ENCODE data around the gene KCNN1. TPM values are rescaled to one million over a fixed set of nuclear protein-coding genes. Genes with fewer than 3 reads are reported as not detected.
"Not testable (repeated sequence)": the region's sequence is repeated elsewhere in the genome, so short reads cannot be mapped to it uniquely, and the experiment has no call there.

KCNN1 gene
- total RNA-seq, 1 experiment from 2014 or later = not detected

DNA sequence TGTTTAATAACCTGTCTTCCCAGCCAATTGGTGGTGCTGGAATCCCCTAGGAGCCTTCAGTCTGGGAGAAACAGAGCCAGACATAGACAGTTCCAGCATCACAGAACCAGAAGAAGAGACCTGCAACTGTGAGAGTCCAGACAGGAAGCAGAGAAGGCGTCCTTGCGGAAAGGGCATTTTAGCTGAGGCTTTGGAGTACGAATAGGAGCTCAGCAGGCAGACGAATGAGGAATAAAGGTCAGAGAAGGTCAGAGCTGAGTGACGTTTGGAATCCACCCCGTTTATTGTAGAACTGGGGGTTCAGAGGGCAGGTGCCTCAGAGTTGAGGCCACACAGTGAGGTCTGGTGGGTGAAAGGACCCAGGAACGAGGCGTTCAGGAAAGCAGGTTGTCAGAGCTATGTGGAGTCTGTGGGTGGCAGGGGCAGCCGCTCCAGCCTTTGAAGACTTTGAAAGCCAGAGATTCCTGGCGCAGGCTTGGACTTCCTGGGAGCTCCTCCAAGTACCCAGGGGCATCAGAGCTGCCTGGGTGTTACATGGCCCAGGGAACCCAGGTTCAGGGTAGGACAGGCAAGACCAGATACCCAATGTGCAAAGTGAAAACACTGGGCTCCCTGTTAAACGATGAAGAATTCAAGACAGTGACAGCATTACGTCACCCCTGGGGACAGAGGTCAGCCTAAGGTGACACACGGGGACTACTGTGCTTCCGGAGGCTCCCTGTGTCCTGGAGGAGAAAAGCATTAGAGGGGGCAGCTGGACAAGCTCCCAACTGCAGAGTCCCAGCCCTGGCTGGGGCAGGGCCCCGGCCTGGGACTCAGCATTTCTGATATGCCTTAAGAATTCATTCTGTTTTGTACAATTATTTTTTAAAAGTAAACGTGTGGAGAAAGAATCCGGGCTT is 46.6 kb downstream of the KCNN1 start:
- in situ Hi-C loops (cut with HindIII; ENCODE audit: low pct_unique_long_range_greater_than_20kb, low sequenced_read_pairs) = no loop called here
- DNase-seq (ENCODE audit: low read depth) = no peak

GRCh38 chr19:18014197-18014596 is 47.3 kb downstream of the KCNN1 start:
- in situ Hi-C loops (cut with HindIII; ENCODE audit: low pct_unique_long_range_greater_than_20kb, low sequenced_read_pairs) = no loop called here
- DNase-seq (ENCODE audit: low read depth) = no peak

GRCh38 chr19:18016209-18016910 is 49.5 kb downstream of the KCNN1 start:
- no peak for DNase-seq (ENCODE audit: low read depth)
- in situ Hi-C loops (cut with HindIII; ENCODE audit: low pct_unique_long_range_greater_than_20kb, low sequenced_read_pairs) = no loop called here

GRCh38 chr19:18017275-18018083 is 50.6 kb downstream of the KCNN1 start:
- DNase-seq (ENCODE audit: low read depth) = no peak
- in situ Hi-C loops (cut with HindIII; ENCODE audit: low pct_unique_long_range_greater_than_20kb, low sequenced_read_pairs) = no loop called here

DNA sequence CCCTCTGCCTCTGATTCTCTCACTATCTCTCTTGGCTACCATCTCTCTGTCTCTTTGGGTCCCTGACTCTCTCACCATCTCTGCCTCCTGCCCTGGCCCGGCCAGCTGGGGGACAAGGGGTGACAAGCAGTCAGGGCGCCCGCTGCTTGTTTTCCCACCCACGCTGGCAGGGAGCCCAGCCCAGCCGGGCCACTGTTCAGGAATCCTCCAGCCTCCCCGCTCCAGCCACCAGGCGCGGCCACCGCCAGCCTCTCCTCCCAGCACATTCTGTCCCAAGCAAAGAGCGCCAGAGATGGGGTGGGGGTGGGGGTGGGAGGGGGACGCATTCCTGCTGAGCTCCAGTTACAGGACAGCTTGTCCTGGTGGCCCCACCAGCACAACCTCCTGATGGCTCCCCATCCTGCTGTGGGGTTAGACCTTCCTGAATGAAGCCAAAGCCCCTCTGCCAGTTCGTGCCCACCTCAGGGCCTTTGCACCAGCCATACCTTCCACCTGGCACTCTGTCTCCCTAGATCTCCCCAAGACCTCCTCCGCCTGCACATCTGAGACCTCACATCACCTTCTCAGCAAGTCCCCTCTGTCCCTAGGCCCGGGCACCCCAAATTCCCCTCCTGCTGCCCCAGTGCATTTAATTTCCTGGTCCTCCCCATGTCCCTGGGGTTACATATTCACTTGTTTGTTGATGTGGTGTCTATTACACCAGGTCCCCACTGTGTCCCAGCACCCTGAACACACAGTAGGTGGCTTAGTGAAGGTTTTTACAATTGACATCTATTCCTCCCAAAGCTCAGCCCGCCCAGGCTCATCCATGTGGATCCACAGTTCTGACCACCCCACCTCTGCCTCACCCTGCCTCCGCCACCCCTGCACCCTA is 53.5 kb downstream of the KCNN1 start:
- no peak for DNase-seq (ENCODE audit: low read depth)
- in situ Hi-C loops (cut with HindIII; ENCODE audit: low pct_unique_long_range_greater_than_20kb, low sequenced_read_pairs) = no loop called here

DNA sequence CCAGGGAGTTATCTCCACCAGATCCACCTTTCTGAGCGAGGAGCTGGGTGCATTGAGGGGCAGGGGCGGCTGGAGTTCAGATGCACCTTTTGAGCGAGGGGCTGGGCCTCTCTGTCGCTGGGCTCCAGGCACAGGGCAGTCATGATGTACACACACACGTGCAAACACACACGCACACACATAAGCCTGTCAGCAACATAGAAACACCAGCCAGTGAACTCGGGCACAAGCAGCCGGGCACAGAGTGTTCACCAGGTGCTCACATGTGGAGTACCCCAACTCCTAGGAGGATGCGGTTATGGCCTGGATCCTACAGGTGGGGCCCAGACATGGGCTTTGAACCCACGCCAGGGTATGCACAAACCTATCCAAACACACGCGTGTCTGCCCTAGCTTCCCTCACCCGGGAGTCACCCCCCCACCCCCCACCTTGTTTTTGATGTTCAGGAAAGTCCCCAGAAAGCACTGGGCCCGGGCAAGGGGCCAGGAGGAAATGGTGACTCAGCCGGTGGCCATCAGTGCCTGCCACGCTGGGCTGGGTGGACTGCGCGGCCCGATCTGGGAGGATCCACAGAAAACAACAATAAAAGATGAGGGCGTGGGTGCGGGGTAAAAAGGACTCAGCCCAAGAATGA is 54.3 kb downstream of the KCNN1 start:
- DNase-seq (ENCODE audit: low read depth) = peak; percentile 83
- in situ Hi-C loops (cut with HindIII; ENCODE audit: low pct_unique_long_range_greater_than_20kb, low sequenced_read_pairs) = no loop called here

DNA sequence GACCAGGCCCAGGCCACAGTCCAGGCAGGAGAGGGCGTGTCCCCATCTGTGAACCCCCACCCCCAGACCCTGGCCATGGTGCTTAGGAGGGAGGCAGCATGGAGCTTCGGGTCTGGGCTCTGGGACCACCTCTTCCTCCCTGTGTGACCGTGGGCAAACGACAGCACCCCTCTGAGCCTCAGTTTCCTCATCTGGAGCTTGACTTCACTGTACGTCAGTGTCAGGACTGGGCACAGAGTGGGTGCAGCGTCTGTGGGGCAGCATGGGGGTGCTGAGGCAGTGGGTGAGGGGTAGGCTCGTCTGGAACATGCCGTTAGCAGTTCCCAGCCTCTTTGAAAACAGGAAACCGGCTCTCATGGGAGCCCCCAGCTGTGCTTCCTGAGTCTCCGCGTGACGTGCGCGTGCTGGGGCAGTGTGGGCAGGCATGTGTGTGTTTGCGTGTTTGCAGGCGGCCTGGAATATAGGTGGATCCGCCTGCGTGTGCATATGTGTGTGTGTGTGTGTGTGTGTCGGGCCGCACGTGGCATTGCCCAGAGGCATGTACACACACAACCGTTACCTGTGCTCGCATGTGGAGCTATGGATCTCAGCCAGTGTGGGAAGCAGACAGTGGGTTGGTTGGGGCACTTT is 56.8 kb downstream of the KCNN1 start:
- DNase-seq (ENCODE audit: low read depth) = no peak
- in situ Hi-C loops (cut with HindIII; ENCODE audit: low pct_unique_long_range_greater_than_20kb, low sequenced_read_pairs) = no loop called here

DNA sequence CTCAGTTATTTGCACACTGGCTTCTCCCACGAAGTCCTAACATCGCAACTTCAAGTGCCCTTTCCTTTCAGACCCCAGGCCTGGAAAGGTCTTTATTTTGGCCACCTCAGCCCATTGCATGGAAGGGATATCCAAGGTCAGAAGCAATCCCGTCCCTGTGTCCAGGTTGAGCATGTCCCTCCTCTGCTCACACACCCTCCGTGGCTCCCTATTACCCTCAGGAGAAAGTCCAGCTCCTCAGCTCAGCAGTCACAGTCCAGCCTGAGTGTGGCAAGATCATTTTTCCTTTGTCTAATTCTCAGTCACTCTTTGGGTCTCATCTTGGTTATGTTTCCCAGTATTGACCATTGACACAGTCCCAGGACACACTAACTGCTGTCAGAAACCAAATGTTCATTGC is 60.2 kb downstream of the KCNN1 start:
- DNase-seq (ENCODE audit: low read depth) = no peak

DNA sequence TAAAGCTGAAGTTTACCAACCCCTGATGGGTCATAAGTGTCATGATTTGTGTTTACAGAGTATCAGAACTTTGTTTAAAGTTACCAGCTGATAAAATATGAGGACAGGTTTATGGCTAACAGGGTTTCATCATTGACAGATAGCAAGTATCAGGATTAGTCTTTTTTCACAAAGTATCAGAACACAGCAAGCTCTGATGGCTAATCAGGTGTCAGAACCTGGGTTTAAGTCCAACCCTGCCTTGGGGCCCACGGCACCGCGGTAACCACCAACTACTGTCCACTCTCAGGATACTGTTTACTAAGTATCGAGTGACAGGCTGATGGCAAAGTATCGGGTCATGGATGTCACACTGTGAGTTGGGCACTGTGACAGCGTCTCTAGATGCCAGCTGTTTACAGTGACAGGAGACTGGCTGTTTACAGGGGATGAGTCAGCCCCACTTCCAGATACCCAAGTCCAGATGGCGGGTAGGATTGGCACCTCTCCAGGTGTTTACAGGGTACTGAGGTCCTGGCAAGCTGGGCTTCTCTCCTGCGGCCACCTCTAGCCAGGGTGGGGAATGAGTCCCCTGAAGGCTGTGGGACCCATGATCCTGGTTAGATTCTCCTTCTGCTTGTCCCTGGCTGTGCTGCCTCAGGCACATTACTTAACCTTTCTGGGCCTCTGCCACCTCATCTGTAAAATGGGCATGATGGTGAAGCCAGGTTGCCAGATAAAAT is 62.9 kb downstream of the KCNN1 start:
- in situ Hi-C loops (cut with HindIII; ENCODE audit: low pct_unique_long_range_greater_than_20kb, low sequenced_read_pairs) = no loop called here
- DNase-seq (ENCODE audit: low read depth) = no peak

More for the DNA sequence above, 60.2 kb downstream of the KCNN1 start:
- in situ Hi-C loops (cut with HindIII; ENCODE audit: low pct_unique_long_range_greater_than_20kb, low sequenced_read_pairs) = no loop called here

DNA sequence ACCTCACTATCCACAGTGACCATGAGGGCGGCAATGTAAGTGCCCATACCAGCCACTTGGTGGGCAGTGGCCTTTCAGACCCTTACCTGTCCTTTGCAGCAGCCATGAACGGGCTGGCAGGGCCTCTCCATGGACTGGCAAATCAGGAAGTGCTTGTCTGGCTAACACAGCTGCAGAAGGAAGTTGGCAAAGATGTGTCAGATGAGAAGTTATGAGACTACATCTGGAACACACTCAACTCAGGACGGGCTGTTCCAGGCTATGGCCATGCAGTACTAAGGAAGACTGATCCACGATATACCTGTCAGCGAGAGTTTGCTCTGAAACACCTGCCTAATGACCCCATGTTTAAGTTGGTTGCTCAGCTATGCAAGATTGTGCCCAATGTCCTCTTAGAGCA is 64.5 kb downstream of the KCNN1 start:
- in situ Hi-C loops (cut with HindIII; ENCODE audit: low pct_unique_long_range_greater_than_20kb, low sequenced_read_pairs); DNase-seq (ENCODE audit: low read depth): not testable (repeated sequence)

- in situ Hi-C loops (cut with HindIII; ENCODE audit: low pct_unique_long_range_greater_than_20kb, low sequenced_read_pairs); DNase-seq (ENCODE audit: low read depth): not testable (repeated sequence)
Observed at GRCh38 chr19:18032102-18032501, 65.2 kb downstream of the KCNN1 start.

- in situ Hi-C loops (cut with HindIII; ENCODE audit: low pct_unique_long_range_greater_than_20kb, low sequenced_read_pairs) = no loop called here
- no peak for DNase-seq (ENCODE audit: low read depth)
Observed at GRCh38 chr19:18041054-18041453, 74.1 kb downstream of the KCNN1 start.

- in situ Hi-C loops (cut with HindIII; ENCODE audit: low pct_unique_long_range_greater_than_20kb, low sequenced_read_pairs) = no loop called here
- no peak for DNase-seq (ENCODE audit: low read depth)
Observed at GRCh38 chr19:18043676-18044075, 76.8 kb downstream of the KCNN1 start.

- in situ Hi-C loops (cut with HindIII; ENCODE audit: low pct_unique_long_range_greater_than_20kb, low sequenced_read_pairs) = no loop called here
- no peak for DNase-seq (ENCODE audit: low read depth)
Observed at GRCh38 chr19:18044825-18045304, 78.0 kb downstream of the KCNN1 start.

DNA sequence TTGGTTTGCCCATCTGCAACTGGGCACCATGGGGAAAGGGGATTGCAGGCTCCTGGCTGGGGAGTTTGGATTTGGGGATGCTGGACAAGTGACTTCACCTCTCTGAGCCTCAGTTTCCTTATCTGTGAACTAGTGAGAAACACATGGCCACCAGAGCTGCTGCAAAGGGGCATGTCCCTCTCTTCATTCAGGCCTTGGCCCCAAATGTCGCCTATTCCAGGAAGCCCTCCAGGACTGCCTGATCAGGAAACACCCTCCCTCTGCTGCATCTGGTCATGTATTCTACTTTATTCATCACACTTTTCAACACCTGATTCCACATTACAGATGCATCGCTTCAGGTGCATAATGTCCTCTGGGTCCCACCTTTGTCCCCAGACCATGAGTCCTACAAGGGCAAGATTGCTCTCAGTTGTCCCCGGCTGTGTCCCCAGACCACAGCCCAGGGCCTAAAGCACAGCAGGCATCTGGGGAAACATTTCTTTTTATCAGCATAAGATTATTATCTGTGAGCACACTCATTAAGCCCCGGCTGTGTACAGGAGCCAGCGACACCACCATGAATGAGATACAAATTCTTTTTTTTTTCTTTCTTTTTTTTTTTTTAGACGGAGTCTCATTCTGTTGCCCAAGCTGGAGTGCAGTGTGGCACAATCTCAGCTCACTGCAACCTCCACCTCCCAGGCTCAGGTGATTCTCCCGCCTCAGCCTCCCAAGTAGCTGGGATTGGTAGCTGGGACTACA is 78.6 kb downstream of the KCNN1 start:
- in situ Hi-C loops (cut with HindIII; ENCODE audit: low pct_unique_long_range_greater_than_20kb, low sequenced_read_pairs) = no loop called here

More for the DNA sequence above, 78.6 kb downstream of the KCNN1 start:
- no peak for DNase-seq (ENCODE audit: low read depth)
